Limb (tissue), 2 donors: Measurements from ENCODE around the gene ZNF587B.
A peak's percentile ranks its signal among the peaks of the same experiment; 100 is the strongest.
"Not testable (repeated sequence)": the region's sequence is repeated elsewhere in the genome, so short reads cannot be mapped to it uniquely, and the experiment has no call there.

Experiments used
- DNase-seq, 2 donors: peaks; one replicate each; pipeline ENCODE4 v3.0.0-alpha.2; 2016; ENCODE audit errors: extremely low spot score in 2 of 2

Gene ZNF587B

DNA sequence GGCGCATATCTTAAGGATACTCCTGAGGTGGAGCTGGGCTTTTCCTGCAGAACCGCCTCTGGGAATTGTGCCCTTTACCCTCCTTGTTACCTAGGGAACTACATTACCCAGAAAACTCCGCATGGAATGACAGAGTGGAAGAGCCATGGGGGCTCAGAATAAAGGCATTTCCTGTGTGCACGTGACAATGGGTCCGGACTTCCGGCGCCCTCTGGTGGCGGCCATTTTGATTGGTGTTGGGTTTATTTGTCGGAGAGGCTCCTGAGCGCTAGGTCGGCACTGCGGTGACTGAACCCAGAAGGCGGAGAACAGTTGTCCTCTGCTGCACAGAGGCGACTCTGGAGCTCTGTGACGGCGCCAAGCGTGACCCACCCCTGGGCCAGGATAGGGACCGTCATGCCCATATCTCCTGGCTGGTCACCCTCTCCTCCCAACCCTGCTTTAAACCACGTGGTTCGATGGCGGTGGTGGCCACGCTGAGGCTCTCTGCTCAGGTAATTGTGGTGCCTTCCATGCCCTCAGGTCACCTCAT, at the start of gene ZNF587B:
Gene ZNF587B, plus strand, starts transcription at position 229 of the 532 bp plus-strand sequence. Its CDS starts 230 bp downstream, at position 459.
- peak; percentile 59 to 90 for DNase-seq

DNA sequence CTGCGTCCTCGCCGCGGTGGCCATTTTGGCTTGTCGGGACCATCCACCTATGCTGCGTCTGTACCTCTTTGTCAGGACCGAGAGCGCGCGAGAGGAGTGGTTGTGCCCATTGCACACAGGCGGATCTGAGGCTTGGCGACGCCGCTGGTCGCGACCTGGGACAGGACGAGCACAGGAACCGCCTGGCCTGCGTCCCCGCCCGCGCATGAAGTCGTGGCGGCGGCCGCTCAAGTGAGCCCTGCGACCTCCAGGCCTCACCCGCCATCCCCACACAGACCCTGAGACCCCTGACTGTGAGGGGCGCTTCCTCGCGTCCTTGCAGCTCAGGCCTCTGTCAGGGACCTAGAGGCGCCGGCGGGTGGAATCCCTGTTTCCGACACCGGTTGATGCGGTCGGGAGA, 43.8 kb upstream of the ZNF587B start:
- DNase-seq, result no peak

DNA sequence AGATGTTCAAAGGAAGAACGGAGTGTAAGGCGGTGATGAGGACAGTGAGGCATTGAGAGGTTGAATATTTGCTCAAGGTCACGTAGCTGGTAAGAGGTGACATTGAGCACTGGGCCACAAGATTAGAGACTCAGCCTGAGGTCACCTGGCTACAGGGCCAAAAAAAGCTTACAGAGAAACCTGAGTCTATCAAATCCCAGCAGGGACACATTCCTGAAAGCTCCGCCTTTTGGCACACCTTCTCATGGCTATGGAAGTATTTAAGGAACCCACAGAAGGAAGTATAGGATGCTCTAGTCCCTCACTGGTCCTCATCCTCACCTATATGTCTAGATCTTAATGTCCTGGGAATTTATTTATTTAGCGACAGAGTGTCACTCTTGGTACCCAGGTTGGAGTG, 43.2 kb upstream of the ZNF587B start:
- no peak for DNase-seq

DNA sequence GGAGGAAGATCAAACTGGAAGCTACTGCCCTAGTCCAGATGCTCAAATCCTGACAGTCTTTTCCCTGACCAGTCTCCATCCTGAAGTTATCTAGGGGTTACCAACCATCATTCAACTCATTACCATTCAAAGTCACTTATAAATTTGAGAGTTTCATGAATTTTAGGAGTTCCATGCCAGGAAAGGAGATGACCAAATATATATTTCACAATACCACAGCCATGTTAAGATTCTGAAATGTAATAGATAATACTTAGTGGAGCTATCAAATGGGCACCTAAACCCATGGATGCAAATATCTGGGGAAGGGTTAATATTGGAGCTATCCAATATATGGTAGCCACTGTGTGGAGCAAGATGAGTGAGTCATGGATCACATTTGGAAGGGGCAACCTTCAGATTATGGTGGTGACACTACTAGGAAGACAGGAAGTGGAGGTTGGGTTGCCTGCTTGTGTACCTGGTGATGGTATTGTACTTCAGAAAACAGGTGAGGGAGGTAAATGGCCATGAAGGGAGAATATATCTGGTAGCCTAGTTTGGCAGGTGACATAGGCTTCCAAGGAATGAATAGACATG, 41.9 kb upstream of the ZNF587B start:
- DNase-seq, result no peak

DNA sequence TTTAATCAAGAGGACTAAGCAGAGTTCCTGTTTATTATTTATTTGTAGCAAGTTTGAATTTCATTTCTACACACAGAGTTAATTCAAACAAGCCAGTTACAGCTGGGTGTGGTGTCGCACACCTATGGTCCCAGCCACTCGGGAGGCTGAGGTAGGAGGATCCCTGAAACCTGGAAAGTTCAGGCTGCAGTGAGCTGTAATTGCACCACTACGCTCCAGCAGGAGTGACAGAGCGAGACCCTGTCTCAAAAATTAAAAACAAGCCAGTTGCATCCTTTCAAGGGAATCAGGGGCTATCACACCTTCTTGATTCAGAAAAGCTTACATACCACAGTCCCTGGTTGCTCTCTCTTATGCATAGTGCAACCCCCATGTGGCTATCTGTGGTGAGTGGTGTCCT, 40.8 kb upstream of the ZNF587B start:
- no peak for DNase-seq

DNA sequence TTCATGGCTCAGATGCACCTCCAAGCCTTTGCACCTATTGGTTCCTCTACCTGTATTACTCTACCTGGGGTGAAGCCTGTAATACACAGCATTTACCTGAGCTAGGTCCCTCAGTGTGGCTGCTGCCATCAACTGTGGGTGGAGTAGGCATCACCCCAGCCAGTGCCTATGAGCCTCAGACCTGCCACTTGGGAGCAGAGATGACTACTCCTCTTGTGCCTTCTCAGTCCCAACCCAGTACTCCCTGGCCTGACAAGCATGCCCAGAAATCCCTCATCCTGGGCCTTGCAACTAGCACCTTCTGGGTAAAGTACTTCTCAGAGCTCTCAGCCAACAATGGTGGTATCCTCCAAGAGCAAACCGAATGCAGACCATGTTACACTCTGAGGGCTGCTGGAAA, 33.5 kb upstream of the ZNF587B start:
- not testable (repeated sequence) for DNase-seq

DNA sequence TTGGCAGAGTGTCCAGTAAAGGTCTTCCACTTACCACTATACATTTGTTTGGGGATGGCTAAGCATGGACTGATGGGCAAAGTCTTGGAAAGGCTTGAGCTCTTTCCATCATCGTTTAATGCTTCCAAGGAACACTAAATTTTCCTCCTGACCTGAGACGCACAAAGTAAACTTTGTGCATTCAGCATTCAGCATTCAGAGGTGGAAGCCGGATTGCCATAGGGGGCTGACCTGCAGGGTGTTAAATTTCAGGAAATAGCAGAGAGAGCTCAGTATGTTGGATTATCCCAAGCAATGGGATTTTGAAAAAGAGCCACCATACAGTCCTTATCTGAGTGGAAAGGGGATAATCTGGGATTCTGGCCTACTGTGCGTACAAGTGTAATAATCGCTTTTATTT, 29.4 kb upstream of the ZNF587B start:
- no peak for DNase-seq

DNA sequence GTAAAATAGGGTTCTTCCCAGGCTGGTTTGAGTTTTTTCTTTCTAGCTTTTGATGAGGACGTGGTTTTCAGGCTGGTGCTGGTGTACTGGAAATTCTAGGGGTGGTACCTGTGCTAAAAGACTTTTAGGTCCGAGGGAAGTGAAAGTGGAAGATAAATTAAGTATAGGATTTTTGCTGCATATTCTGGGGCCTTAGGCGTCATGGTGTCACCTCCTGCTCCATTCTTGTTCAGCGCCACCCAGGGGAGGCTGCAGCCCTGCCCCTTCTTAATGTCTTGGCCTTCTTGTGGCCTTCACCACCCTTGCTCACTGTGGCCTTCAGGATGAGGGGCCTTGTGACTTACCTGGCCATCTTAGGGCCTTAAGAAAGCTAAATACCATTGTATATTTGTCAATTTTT, 27.8 kb upstream of the ZNF587B start:
- DNase-seq, result no peak

DNA sequence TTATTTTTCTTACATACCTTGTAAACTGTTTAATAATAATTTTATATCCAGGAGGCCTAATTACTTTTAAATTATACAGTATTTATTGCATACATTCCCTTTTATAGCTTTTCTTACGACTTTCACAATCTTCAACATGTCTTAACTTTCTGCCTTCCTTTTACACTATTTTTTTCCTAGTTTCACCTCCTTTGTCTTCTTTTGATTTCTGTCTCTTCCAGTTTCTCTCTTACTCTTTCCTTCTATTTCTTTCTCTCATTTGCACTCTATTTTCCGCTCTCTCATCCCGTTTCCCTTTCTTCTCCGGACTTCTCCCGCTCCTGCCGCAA, 26.9 kb upstream of the ZNF587B start:
- DNase-seq, result no peak

DNA sequence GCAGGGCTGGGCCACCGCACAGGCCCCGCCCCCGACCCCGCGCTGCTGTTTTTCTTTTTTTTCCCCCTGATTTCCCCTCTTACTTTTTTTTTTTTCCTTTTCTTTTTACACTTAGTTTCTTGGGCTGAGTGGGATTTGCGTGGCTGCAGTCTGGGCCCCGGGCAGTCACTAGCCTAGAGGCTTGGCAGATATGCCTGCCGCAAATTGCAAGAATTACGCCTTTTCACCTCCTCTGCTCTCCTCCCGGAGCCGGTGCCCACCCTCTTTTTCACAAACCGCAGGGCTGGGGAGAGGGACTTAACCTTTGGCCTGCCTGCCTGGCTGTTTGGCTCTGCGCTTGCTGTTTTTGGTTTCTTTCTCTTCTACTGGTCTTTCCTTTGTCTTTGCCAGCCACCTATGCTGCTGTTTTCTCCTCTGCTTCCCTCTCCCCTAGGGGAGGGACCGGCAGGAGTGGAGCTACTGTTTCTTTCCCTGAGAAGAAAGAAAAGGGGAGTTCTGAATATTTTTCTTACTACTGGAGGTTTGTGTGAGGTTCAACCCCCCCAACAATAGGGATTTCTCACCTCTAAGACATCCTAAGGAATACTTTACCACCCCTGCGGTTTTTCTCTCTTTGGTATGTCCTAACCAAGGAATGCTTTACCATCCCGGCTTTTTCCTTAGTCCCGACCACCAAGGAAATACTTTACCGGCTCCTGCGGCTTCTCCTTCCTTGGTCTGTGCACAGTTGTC, 26.3 kb upstream of the ZNF587B start:
- peak; percentile 44 to 72 for DNase-seq

DNA sequence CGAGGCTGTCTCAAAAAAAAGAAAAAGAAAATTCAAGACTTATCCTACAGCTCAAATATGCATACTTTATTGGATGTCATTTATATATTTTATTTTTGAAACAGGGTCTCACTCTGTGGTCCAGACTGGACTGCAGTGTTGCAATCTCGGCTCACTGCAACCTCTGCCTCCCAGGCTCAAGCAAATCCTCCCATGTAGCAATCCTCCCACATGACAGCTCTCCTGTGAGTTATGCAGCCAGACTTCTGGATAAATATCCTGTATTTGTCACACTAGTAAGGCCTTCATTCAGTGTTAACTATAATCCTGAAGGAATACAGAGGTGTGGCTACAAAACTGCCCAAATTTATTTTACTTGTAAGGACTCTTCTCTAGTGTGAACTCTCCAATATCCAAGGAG, 22.6 kb upstream of the ZNF587B start:
- DNase-seq, result no peak

DNA sequence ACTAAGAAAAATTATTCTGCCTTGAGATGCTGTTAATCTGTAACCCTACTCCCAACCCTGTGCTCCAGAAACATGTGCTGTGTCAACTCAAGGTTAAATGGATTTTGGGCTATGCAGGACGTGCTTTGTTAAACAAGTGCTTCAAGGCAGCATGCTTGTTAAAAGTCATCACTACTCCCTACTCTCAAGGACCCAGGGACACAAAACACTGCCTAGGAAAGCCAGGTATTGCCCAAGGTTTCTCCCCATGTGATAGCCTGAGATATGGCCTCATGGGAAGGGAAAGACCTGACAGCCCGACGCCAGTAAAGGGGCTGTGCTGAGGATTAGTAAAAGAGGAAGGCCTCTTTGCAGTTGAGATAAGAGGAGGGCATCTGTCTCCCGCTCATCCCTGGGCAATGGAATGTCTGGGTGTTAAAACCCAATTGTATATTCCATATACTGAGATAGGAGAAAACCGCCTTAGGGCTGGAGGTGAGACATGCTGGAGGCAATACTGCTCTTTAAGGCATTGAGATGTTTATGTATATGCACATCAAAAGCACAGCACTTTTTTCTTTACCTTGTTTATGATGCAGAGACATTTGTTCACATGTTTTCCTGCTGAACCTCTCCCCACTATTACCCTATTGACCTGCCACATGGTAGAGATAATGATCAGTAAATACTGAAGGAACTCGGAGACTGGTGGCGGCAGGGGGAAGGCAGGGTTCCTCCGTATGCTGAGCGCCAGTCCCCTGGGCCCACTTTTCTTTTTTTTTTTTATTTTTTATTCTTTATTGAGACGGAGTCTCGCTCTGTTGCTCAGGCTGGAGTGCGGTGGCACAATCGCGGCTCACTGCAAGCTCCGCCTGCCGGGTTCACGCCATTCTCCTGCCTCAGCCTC, 19.4 kb upstream of the ZNF587B start:
- DNase-seq, result not testable (repeated sequence)

DNA sequence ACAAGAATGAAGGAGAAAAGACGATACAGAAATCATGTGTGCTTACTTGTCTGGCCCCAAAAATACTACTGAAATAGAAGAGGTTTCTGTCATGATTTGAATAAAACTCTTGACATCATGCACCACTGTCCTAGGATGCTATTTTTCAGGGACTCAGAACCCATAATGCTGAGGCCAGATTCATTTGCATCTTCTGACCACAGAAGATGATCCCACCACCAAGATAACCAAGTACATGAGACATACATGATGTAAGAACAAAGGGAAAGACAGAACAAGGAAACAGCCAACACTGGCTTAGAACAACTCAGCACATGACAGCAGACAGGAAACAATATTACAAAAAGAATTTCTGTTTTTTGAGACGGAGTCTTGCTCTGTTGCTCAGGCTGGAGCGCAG, 17.9 kb upstream of the ZNF587B start:
- DNase-seq, result no peak

DNA sequence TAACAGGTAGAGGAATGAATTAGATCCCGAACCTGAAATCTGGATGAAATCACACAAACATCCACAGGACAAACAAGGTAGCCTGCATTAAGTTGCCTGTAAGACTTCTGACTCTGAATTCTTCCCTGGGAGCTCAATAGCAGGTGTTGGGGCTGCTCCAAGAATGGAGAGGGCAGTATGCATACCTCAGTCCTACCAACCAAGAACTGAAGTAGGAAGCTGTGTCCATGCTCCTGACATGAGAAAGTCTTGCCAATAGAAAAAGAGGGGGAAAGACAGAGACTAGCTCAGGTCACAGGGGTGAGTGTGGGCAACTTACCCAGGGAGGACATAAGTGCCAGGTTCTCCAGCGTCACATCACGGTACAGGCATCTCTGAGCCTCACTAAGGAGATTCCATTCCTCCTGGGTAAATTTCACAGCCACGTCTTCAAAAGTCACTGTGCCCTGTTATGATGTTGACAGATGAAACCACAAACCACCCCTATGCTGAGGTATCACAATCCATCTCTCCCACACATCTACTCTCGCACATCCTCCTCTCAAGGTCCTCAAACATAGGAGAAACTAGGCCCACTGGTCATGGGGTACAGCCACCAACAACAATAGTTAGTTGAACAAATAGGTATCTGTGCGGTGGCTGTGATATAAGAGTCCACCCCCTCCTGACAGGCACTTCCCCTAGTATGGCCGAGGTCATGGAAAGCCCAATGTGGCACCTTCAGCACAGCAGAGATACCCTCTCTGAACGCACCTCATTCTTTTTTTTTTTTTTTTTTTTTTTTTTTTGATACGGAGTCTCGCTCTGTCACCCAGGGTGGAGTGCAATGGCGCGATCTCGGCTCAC, 16.9 kb upstream of the ZNF587B start:
- DNase-seq, result not testable (repeated sequence)

DNA sequence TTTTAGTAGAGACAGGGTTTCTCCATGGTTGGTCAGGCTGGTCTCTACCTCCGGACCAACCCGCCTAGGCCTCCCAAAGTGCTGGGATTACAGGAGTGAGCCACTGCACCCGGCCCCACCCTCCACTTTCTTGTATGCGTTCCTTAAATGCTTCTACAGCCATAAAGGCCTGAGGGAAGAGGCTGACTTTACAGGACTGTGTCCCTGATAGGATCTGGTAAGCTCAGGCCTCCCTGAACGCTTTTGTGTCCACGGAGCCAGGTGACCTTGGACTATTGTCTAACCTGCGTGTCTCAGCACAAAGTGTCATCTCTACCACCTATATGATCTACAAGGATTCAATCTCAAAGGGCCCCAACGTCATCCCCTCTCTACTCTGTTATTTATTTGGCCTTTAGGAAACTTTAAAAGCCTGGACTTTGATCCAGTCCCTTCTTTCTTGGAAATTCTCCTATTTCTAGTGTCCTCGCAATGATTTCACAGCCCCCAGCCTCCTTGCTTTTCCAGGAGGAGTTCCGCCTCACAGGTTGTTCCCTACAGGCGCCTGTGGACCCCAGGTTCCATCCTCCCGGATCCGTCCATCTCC, 16.1 kb upstream of the ZNF587B start:
- no peak for DNase-seq

DNA sequence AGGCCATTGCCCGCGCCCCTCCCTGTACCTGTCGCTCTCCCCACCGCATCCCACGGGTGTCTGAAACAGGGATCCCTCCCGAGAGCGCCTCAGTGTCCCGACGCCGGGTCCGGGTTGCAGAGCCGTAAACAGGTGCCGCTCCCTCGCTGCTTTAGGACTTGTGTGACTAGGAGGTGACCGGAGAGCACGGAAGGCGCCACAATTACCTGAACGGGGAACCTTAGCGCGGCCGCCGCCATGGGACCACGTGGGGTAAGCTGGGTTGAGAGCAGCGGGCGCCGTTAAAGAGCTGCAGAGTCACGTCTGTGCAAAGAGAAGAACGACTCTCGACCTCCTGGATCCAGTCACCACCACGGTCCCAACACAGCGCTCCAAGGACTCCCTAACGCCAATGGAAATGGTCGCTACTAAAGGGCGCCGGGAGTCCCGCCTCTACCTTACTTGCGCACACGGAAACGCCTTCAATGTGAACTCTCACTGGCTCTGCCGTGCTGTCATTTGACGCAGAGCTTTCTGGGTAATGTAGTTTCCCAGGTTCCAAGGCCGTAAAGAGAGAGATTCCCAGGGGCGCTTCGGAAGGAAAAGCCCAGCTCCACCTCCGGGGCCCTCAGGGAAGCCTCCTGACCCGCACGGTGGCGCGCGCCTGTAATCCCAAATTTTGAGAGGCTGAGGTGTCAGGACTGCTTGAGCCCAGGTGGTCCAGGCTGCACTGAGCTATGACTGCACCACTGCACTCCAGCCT, 15.4 kb upstream of the ZNF587B start, which contains the start of gene ZNF552:
Gene ZNF552, minus strand, starts transcription at position 409 of the 742 bp plus-strand sequence. Its CDS starts 170 bp downstream, at position 239.
- DNase-seq, result peak; percentile 83 to 95

DNA sequence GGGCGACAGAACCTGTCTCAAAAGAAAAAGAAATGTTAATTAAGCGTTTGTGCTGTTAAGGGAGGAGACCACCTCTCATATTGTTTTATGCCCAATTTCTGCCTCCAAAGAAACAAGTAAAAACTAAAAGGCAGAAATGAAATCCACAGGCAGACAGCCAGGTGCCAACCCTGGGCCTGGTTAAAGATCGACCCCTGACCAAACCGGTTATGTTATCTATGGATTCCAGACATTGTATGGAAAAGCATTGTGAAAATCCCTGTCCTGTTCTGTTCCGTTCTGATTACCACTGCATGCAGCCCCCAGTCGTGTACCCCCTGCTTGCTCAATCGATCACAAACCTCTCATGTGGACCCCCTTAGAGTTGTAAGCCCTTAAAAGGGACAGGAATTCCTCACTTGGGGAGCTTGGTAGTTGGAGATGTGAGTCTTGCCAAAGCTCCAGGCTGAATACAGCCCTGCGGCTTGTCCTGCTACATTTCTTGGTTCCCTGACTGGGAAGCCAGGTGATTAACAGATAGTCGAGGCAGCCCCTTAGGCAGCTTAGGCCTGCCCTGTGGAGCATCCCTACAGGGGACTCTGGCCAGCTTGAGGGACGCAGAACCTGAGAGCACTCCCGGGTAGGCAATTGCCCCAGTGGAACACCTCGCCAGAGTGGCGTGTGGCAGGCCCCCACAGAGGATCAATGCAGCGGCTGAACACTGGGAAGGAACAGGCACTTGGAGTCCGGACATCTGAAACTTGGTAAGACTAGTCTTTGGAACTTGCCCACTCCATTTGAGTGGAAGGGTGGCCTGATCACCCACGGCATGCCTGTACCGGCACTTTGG, 14.6 kb upstream of the ZNF587B start:
- DNase-seq, result no peak

DNA sequence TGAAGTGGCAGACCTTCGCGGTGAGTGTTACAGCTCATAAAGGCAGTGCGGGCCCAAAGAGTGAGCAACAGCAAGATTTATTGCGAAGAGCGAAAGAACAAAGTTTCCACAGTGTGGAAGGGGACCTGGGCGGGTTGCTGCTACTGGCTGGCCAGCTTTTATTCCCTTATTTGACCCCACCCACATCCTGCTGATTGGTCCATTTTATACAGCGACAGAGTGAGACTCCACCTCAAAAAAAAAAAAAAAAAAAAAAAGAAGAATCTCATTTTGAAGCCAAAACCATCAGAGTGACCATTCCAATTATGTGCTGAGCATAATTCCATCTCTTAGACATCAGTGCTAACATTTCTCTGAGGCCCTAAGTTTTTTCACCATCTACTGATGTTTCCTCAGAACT, 13.4 kb upstream of the ZNF587B start:
- no peak for DNase-seq

DNA sequence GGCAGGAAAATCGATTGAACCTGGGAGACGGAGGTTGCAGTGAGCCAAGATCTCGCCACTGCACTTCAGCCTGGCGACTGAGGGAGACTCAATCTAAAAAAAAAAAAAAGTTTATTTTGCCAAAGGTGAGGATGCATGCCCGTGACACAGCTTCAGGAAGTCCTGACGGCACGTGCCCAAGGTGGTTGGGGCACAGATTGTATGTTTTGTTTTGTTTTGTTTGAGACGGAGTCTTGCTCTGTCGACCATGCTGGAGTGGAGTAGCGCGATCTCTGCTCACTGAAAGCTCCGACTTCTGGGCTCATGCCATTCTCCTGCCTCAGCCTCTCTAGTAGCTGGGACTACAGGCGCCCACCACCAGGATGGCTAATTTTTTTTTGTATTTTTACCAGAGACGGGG, 12.1 kb upstream of the ZNF587B start:
- DNase-seq, result no peak
